Keratinocyte (primary cell): Measurements from ENCODE around the gene HSD17B2. TPM values are rescaled to one million over a fixed set of nuclear protein-coding genes. Genes with fewer than 3 reads are reported as not detected.

Source experiments
- DNase-seq: peaks from one replicate; pipeline ENCODE4 v3.0.0-alpha.2; 2011; ENCODE audit warnings: low read depth, missing footprints, low spot score
- FAIRE-seq: peaks from 2 replicates; lab custom pipeline; 2011; peaks lifted over from hg19 to GRCh38; lab: Jason Lieb, UNC
- H2AFZ ChIP-seq: 2 replicates; pipeline ENCODE4 v1.6.0; 2012; ENCODE audit warnings: low read length, control low read depth, inconsistent platforms; ENCODE audit not compliant: control insufficient read depth
- H3K27ac ChIP-seq: 2 replicates; pipeline ENCODE4 v1.5.1; 2011; ENCODE audit warnings: low read length; ENCODE audit not compliant: control insufficient read depth, insufficient read depth
- H3K27me3 ChIP-seq: 3 replicates; pipeline ENCODE4 v1.6.0; 2011; ENCODE audit warnings: low read length; ENCODE audit not compliant: control insufficient read depth, insufficient read depth; ENCODE audit errors: extremely low read depth
- H3K36me3 ChIP-seq, 2 experiments: 2 replicates in 1 of 2; 3 replicates in 1 of 2; pipeline ENCODE4 v1.5.1; 2011; ENCODE audit warnings: low read length in 2 of 2, mild to moderate bottlenecking in 1 of 2; ENCODE audit not compliant: control insufficient read depth in 2 of 2, insufficient read depth in 2 of 2; ENCODE audit errors: extremely low read depth in 1 of 2
- H3K4me1 ChIP-seq: 3 replicates; pipeline ENCODE4 v1.5.1; 2011; ENCODE audit warnings: low read length; ENCODE audit not compliant: control insufficient read depth, insufficient read depth; ENCODE audit errors: extremely low read depth
- H3K4me2 ChIP-seq: 3 replicates; pipeline ENCODE4 v1.6.0; 2011; ENCODE audit warnings: low read depth, low read length; ENCODE audit not compliant: control insufficient read depth, insufficient read depth; ENCODE audit errors: extremely low read depth
- H3K4me3 ChIP-seq, 3 experiments: fragments of 200-600 bp in 1 of 3; sonication (generic) in 1 of 3; 2 replicates in 2 of 3; 3 replicates in 1 of 3; pipeline ENCODE4 v1.5.1; 2011 to 2016; ENCODE audit warnings: low read length in 3 of 3, mild to moderate bottlenecking in 3 of 3, control low read depth in 2 of 3, inconsistent platforms in 1 of 3, low read depth in 1 of 3, mixed read lengths in 1 of 3, mixed run types in 1 of 3, moderate library complexity in 1 of 3; ENCODE audit not compliant: control insufficient read depth in 2 of 3, insufficient read depth in 2 of 3; ENCODE audit errors: extremely low read depth in 1 of 3
- H3K79me2 ChIP-seq: 2 replicates; pipeline ENCODE4 v1.6.0; 2012; ENCODE audit warnings: low read length; ENCODE audit not compliant: control insufficient read depth, insufficient read depth
- H3K9ac ChIP-seq: 3 replicates; pipeline ENCODE4 v1.6.0; 2011; ENCODE audit warnings: low read length; ENCODE audit not compliant: control insufficient read depth, insufficient read depth; ENCODE audit errors: extremely low read depth
- H3K9me1 ChIP-seq: 3 replicates; pipeline ENCODE4 v1.6.0; 2011; ENCODE audit warnings: low read length; ENCODE audit not compliant: control insufficient read depth, insufficient read depth; ENCODE audit errors: extremely low read depth
- H3K9me3 ChIP-seq: 2 replicates; pipeline ENCODE4 v1.5.1; 2012; ENCODE audit warnings: low read depth, low read length; ENCODE audit not compliant: control insufficient read depth
- H4K20me1 ChIP-seq: 3 replicates; pipeline ENCODE4 v1.6.0; 2011; ENCODE audit warnings: low read length; ENCODE audit not compliant: control insufficient read depth, insufficient read depth; ENCODE audit errors: extremely low read depth
- CTCF ChIP-seq, 3 experiments: IDR thresholded peaks in 1 of 3; conservative IDR thresholded peaks in 1 of 3; optimal IDR thresholded peaks in 1 of 3; 2 replicates in 2 of 3; 3 replicates in 1 of 3; pipeline versions ENCODE3 to v1.5.1; 2011; ENCODE audit warnings: low read length in 3 of 3, mild to moderate bottlenecking in 3 of 3, moderate library complexity in 2 of 3, control low read depth in 1 of 3, inconsistent platforms in 1 of 3; ENCODE audit not compliant: insufficient read depth in 2 of 3; ENCODE audit errors: extremely low read depth in 1 of 3
- EZH2 ChIP-seq: IDR thresholded peaks from one replicate; pipeline ENCODE4 v1.6.1; 2012; ENCODE audit warnings: inconsistent platforms, mild to moderate bottlenecking, low read length, moderate library complexity
- dilution Hi-C: fragments of 300-500 bp; cut with MboI; formaldehyde crosslinking; loops from one replicate; pipeline ENCODE4 v1.7.0; 2020; ENCODE audit warnings: low sequenced_read_pairs; ENCODE audit not compliant: extremely low pct_ligation_motif_present
- polyA plus RNA-seq, 5 experiments: library from polyadenylated mRNA; depleted of rRNA in 3 of 5; stranded (reverse) in 3 of 5; stranded (forward) in 1 of 5; unstranded in 1 of 5; fragments of >200 nt; gene quantifications; 1 replicate in 1 of 5; 2 replicates in 3 of 5; 3 replicates in 1 of 5; pipeline versions ENCODE4 v1.2.1 to v1.2.3, GENCODE V29; 2011 to 2012; ENCODE audit warnings: missing spikeins in 2 of 5, low read depth in 1 of 5, low replicate concordance in 1 of 5

The HSD17B2 gene
- polyA plus RNA-seq, 1 donor (not counting 4 experiments of a cell fraction or from before 2014, with no cell fraction given), result 3.1 TPM

- H3K79me2 ChIP-seq, result no peaks in the 10 kb centered on the region
- dilution Hi-C loops, result no loop called here
- no peaks in the 10 kb centered on the region for H3K36me3 ChIP-seq
- H3K27me3 ChIP-seq, result no peaks in the 10 kb centered on the region
- no peak overlapping the region for H3K9ac ChIP-seq
- no peak overlapping the region for H3K4me3 ChIP-seq
- FAIRE-seq (no peak), DNase-seq (no peak)
- H2AFZ ChIP-seq, result no peak overlapping the region
- no peak for TF ChIP-seq EZH2
- TF ChIP-seq CTCF (optimal IDR thresholded peaks at IDR 0.05 in 1 of 3, IDR thresholded peaks at IDR 0.05 in 1 of 3, conservative IDR thresholded peaks at IDR 0.05 in 1 of 3; ENCODE audit: extremely low read depth in 1 of 3, insufficient read depth in 2 of 3, low read length in 3 of 3), result no peak
- H3K4me2 ChIP-seq, result no peak overlapping the region
- no peaks in the 10 kb centered on the region for H3K9me3 ChIP-seq
- H4K20me1 ChIP-seq, result no peaks in the 10 kb centered on the region
- H3K9me1 ChIP-seq, result no peaks in the 10 kb centered on the region
- H3K4me1 ChIP-seq, result peaks cover 5% of the 10 kb centered on the region
- no peak overlapping the region for H3K27ac ChIP-seq
These were observed 84.4 kb downstream of the HSD17B2 start for GRCh38 chr16:82119405-82119804.

GRCh38 chr16:82124651-82125050 is 89.6 kb downstream of the HSD17B2 start:
- Histone ChIP-seq H3K79me2 (no peaks in the 10 kb centered on the region), H3K27me3 (no peaks in the 10 kb centered on the region), H3K9me3 (no peaks in the 10 kb centered on the region), H3K4me2 (no peak overlapping the region), H3K9me1 (no peaks in the 10 kb centered on the region), H3K4me1 (no peaks in the 10 kb centered on the region), H3K9ac (no peak overlapping the region), H3K4me3 (no peak overlapping the region), H2AFZ (no peak overlapping the region), H3K27ac (no peak overlapping the region), H3K36me3 (no peaks in the 10 kb centered on the region), H4K20me1 (no peaks in the 10 kb centered on the region)
- DNase-seq (no peak), FAIRE-seq (no peak)
- dilution Hi-C loops, result no loop called here
- no peak for TF ChIP-seq EZH2
- no peak for TF ChIP-seq CTCF (optimal IDR thresholded peaks at IDR 0.05 in 1 of 3, IDR thresholded peaks at IDR 0.05 in 1 of 3, conservative IDR thresholded peaks at IDR 0.05 in 1 of 3; ENCODE audit: extremely low read depth in 1 of 3, insufficient read depth in 2 of 3, low read length in 3 of 3)
